Activated gamma-delta T cell treated with anti-CD3 and anti-CD28 coated beads, Interleukin-2, amount 50 U/mL, for 16 hours (primary cell): ENCODE measurements around the gene CADM1.

Experiments
- DNase-seq: peaks from one replicate; pipeline ENCODE4 v3.0.0-alpha.2; 2020; ENCODE audit warnings: low read depth

The CADM1 gene

DNA sequence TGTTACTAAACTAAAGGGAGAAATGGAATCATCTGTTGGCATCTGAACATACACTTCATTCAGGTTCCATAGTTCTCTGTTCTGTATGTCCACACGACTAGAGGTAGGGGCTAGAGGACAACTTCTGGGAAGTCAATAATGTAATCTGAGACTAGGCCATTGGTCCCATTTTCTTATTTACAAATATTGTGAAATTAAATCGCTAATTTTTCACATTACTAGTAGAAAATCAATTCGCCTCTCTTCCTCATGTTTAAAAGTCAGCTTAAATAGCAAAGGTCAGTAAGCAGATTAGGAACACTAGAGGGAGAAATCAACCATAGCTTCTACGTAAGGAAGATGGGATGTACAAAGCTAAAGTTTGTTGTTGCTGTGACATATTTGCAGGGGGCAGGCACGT is 59.7 kb downstream of the CADM1 start:
- DNase-seq: no peak

DNA sequence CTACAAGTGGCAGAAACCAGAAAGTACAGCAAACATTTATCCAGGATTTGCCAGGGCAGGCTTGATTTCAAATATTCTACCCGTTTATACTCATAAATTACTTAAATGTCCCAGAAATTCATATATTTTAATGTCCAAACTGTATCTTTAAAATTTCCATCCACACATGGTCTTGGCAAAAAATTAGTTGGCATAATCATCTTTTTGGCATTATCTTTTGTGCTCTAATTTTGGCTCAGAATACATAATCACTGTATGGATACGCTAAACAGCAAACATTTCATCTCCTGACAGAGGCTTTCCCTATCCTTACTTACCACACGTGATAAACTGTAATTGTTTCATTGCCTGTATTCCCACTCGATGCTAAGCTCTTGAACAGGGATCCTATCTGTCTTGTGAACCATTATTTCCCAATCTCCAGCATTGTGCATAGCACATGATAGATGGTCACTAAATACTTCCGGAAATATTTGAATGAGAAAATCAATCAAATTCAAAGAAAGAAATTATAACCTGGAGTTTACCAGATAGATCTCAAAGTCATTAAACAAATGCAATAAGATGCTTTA is 64.2 kb downstream of the CADM1 start:
- DNase-seq: no peak

DNA sequence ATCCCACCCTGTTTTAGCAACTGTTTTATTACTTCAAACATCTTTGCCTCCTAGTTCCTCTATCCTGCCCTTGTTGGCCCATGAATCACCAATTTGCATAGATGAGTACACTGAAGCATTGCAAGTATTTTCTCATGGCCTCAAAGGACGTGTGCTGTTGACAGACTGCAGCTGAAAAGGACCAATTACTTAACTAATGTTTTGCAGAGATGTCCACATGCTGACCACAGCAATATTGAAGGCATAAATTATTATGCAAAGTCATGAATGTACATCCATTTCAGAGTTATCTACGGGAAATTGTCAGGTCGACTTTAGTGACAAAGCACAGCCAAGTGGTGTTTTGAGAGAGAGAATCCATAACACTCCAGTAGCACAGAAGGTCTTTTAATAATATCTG is 64.8 kb downstream of the CADM1 start:
- no peak for DNase-seq

DNA sequence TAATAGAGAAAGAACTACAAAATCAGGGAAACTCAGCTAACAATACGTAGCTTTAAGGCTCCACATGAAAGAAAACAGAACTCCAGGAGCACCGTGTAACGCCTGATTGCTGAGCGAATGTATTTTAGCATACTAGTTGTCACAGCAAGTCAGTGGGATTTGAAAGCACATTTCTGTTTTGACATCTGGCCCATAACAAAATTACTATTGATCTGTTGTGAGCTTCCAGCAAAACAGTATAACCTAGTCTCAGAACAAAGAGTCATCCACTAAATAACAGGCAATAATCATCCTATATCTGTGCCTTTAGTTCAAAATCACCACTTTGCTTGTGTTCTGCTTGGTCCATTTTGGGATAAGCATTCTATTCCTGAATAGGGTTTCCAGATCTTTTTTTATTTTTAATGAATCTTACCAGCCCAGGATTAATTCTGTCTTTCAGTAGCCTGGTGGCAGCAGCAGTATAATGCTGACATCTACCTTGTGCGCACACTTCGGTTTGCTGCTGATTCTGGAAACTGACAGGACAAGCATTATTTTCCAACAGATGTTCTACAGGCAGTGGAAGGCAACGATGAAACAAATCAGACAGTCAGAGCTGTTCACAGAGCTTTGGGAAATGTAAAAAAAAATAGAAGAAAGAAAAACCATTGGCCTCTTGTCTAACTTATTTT is 66.2 kb downstream of the CADM1 start:
- no peak for DNase-seq

DNA sequence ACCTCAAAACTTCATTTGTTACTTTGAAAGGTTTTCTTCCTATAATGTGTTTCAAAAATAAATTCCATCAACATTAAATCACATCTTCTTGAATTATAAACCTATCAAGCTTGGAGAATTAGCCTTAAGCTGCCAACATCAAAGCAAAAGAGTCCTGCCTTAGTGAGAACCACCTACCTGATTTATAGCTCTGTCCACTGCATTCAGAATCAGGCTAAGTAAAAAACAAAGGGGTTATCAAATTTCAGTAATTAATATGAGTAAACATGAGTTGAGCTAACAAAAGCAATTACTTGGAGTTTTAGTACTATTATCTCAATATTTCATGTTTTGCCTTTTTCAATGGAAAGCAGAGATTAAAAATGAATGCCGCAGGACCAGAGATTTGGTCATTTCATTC is 73.9 kb downstream of the CADM1 start:
- no peak for DNase-seq

DNA sequence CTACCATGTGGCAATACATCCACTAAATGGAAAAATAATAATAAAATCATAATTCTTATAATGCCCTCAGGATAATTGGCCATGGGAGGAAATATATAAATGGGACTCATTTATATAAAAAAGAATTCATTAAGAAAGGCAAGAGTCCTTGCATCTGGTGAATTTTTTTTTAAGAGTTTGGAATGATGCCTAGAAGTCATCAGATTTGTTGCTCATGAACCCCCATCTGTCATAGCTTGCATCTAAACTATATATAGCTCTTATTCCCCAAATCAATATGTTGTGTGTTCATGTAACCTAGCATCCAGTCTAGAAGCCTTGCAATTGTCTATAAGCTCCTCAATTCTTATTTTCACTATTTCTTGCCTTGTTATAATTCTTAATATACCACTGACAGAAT is 75.9 kb downstream of the CADM1 start:
- DNase-seq: no peak

DNA sequence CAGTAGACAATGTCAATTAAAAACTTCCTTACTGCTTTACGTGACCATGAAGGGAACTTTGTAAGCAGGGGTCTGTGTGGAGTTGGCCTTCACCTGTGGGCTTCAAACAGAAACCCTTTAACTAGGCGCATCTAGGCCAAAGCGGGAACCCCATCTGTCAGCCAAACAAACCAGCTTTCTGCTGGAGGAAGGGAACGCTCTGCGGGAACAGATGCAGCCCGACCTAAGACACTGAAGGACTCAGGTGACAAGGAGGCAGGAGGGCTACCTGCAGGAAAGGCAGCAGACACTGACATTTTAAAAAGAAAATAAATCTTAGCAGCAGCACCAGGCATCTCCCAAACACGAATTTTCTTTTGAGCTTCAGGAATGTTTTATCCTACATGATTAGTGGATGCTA is 78.4 kb downstream of the CADM1 start:
- no peak for DNase-seq

DNA sequence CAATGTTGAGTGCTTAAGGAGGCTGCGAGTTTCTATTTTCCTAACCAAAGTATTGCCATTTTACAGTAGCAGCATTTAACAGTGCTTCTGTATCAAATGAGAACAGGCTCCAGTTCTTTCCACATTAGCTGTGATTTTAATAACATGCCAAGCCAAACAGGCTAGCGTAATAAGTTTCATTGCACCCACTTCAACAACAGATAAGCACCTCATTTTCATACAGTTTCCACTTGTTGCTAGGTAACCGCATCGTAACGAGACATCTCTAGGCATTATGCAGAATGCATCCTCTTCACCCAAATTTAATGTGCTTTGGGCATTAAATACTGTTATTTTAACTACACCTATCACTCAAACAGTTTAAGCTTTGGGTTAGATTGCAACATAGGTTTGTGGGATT is 79.0 kb downstream of the CADM1 start:
- no peak for DNase-seq

DNA sequence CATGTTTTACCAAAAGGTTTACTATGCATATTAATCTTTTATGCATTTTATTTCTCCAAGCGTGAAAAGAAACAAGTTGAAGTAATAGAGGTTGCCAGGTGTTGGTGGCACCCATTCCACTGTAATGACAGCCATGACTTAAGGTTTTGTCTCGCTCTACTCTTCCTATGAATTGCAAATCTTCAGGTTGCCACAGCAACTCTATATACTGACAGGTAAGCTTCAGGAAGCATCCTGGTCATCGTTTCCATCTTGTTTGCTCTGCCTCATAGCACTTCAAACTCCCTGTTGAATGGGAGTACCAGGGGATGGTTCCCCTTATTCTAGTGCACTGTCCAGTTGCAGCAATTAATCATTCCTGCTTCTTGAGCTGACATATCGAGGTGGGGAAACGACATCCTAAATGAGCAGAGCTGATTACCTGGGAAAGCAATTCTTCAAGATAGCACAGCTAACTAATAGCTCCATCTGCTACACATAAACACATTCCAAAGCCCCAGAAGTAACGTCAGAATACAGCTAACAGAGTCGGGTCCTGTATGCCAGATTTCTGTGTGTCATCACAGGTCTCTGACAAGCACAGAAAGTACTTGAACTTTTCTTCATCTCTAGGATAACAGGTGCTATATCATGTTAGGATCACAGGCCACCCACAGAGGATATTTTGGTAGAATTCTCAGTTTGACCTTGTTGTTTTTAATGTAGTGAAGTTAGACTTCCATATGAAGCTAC is 80.3 kb downstream of the CADM1 start:
- DNase-seq: no peak

DNA sequence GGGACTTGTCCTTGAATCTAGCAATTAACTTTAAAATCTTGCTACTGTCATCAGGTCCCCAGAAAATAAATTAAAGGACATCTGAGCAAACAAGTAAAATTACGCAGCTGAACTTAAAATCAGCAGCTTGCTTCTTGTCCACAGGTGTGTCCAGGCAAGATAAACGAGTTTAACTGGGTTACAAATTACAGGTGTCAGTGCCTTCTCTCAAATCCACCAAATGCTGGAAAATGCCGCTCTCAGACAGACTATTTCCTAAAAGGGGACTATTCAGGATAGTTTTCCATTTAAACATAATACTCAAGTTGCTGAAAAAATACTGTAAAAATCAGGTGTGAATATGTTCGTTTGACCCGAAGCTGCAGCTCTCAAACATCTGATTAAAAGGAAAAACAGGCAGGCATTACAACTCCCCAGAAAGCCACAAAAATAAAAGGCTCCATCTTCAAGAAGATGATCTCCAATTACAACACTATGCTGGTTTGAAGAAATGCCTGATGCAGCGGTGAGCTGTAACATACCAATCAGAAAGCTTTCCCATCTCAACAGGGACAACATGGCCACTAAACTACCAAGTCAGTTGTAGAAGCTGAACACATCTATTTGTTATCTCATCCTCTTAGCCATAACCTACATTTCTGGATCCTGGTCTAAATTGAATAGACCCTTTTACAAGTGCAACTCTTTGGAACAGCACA is 82.1 kb downstream of the CADM1 start:
- no peak for DNase-seq

DNA sequence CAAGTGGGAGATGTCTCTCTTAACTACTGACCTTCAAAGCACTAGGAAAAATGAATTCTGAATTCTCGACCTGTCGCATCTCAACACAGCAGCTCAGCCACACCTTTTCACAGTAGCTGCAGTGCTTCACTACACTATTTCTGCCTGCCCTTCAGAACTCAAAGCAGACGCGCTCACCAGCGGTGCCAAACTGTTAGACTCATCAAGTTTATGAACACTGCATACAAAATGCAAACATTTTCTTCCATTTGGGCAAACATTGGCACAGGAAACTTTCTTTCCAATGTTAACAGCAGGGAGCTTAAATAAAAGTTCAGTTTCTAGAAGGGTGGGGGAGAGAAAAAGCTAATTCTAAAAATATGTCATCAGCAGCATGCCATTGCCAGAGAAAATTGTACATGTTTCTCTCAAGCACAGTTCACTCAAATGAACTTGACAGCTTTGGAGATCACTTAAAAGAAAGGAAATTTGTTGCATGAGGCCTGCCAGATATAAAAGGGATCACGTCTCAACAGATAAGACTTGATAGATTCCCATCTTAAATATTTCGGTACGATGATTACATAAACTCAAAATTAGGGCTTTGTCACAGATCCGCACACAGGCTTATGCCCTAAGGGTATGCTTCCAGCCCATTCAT is 82.7 kb downstream of the CADM1 start:
- no peak for DNase-seq

DNA sequence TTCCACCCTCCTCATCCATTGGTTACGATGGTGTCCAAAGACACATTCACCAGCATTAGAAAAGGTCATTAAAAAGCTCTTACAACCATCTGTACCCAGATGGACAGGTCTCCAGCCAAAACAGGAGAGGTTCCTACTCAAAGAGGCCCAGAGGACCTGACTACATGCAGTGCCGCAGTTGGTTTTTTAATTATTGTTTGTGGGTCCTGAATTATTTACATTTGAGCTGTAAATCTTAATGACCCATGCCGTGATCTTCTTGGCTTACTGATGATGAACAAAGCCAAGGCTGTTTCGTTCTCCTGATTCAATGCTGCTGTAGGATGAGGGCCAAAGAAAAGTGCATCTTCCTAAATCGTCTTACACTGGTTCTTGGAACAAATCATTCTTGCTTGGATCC is 83.7 kb downstream of the CADM1 start:
- no peak for DNase-seq

DNA sequence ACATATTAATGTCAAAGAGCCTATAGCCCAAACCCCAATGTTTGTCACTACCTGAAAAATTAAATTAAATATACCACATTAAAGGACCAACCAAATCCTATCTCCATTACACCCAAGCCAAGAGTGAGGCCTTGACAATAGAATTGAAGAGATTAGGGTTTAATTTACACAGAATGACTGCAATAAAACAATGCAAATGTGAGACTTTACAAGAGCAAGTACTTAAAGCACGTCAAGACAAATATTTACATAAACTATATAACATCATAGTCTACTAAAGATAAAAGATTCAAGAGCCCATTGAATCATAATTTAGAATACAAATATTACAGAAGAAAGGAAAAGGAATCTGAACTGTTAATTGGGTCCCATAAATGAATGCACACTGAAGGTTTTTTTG is 85.6 kb downstream of the CADM1 start:
- no peak for DNase-seq

DNA sequence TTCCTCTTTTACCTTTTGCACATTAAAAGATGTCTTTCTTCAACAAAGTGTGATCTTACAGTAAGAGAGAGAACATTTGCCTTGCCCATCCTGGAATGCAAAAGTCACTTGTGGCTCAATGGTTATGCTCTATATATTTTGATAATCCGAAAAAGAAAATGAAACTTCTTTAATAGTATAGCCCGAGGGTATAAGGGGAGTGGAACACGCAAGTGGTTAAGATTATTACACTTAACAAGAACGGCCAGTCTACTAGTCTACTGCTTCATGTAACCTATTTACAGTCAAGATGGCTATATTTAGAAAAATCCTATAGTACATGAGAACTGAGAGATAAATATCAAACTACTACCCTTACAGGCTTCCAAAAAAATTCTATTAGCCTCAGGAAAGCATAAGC is 86.1 kb downstream of the CADM1 start:
- DNase-seq: no peak

DNA sequence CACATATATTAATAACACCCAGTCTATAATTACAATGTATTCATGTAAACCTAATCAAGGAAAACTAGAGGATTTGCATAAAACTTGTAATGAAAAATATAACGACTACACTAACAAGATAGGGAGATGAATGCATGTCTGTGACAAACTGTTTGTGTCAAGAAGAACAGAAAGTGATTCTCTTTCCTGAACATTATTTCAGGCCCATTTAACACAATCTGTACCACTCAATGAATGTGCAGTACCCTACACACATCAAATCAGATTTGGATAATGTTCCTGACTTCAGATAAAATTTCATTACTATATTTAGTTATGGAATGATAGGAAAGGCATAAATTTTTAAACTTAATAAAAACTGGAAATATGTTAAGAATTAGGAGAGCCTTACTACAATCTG is 93.1 kb downstream of the CADM1 start:
- DNase-seq: no peak

DNA sequence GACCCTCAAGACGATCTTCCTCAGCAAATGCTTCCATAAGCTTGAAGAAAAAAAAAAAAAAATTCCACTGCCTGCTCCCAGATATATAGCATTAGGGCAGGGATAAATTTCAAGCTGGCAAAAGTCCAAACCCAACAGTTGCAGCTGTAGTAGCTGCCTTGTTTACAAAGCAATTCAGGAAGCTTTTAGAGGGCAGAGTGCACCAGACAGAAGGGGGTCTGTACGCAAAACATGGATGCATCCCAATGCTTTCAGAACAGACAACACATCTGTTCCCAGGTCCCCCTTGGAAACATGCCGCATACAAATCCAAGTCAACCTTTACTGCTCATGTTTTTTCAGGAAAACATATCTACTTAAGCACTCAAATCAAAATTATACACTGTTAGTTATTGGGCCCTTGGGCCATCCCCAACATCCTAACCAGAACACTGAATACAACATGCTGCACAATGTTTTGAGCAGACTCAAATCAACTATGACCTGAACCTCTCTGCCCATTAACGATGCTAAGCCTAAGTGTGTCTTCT is 94.5 kb downstream of the CADM1 start:
- DNase-seq: no peak

DNA sequence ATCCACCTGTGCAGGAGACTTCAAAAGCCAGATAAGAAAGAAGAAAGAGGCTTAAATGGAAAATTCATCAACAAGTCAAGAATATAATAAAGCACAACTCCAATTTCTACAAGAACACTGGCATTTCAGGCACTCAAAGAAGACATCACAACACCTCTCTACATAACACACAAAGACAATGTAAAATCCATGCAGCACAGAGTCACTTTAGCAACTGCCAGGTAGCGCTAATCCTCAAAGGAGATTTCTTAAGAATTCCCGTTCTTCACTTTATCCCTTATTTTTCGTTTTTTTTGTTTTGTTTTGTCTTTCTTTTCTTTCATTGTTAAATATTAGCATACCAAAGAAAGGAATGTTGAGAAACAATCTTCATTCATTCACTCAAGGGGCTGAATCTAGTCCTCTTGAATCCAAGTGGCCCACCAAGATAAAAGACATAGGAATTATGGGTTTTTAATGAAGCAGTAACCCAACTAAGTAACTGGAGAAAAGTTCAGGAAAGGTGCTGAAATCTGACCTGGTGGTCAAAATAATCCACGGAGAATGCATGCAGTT is 95.0 kb downstream of the CADM1 start:
- no peak for DNase-seq

DNA sequence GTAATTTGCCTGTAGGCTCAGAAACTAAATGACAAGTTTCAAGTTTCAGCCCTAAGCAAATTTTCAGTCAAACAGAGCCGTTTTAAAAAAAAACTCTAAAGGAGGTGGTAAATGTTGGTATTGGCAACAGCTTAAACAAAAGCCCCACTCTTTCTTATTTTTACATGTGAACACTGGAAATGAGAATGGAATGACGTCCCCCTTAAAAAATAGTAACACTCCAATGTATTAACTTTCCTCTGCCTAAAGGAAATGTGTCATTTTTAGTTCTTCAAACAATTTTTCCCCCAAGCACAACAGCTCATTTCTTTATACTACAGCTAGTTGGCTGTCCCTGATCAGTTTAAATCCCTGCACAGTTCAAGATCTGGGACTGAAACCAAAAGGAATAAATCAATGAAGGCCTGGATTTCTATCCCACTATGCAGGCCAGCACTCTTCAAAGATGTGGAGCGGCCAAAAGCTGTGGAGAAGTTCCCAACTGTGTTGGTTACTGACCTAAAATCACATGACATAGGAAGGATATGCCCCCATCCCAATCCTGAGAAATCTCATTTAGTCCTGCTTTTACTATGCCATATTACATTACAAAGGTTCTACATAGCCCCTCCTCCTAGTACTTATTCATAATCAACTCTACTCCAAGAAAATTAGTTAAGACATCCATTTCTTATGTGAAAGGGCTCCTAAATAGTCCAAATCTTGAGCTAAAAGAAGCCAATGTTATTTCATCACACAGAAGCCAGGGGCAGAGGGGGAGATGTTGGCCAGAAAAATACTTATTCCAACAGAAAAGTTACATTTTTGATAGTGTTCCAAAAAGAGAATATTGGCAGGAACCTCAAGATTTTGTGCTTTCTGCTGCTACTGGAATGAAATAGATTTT is 95.9 kb downstream of the CADM1 start:
- no peak for DNase-seq

DNA sequence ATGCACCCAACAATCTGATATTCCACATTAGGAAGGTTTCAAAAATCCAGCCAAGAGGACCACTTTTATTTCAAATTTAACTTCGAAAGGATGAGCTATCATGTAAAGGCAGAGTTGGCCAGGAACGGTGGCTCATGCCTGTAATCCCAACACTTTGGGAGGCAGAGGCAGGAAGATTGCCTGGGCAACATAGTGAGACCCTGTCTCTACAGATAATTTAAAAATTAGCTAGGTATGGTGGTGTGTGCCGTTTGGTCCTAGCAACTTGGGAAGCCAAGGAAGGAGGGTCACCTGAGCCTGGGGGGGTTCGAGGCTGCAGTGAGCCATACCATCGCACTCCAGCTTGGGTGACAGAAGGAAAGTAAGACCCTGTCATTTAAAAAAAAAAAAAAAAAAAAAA is 96.7 kb downstream of the CADM1 start:
- DNase-seq: no peak

DNA sequence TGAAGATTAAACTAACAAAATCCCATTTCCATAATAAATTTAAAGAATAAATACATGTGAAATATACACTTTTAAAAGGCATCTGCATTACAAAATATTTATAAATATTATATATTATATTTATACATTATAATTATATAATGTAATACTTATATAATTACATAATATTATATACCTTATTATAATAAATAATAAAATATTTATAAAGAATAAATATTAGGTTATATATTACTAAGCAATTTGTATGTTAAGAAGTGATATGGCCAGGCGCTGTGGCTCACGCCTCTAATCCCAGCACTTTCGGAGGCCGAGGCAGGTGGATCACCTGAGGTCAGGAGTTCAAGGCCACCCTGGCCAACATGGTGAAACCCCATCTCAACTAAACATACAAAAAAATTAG is 97.8 kb downstream of the CADM1 start:
- no peak for DNase-seq
